SK-N-SH (cell line): ENCODE measurements around the gene NSMCE1. TPM values are rescaled to one million over a fixed set of nuclear protein-coding genes. Genes with fewer than 3 reads are reported as not detected.

Experiments
- CTCF ChIA-PET: fragments of 300-600, 350-600 bp; formaldehyde crosslinking; extraction: SDS; loops from one replicate; lab custom pipeline; 2021; lab: Yijun Ruan, JAX
- POLR2A ChIA-PET: fragments of 350-600 bp; sonication (Branson Sonifier 250); formaldehyde crosslinking; extraction: SDS; loops from one replicate; lab custom pipeline; 2020; ENCODE audit warnings: antibody characterized with exemption, inconsistent platforms; lab: Yijun Ruan, JAX
- DNase-seq: peaks from one replicate; pipeline ENCODE4 v3.0.0; 2012
- H2AFZ ChIP-seq: fragments of 200-600 bp; sonication (generic); 2 replicates; pipeline ENCODE4 v1.8.1; 2016; ENCODE audit warnings: antibody characterized with exemption, mild to moderate bottlenecking, low read depth
- H3F3A ChIP-seq: fragments of 200-600 bp; sonication (generic); replicated peaks from 2 replicates; pipeline ENCODE3; 2016; ENCODE audit warnings: antibody characterized with exemption, mild to moderate bottlenecking; ENCODE audit not compliant: insufficient read depth
- H3K27ac ChIP-seq, 2 experiments: fragments of 200-500 bp in 1 of 2; fragments of 200-600 bp in 1 of 2; sonication (Bioruptor generic) in 1 of 2; sonication (generic), shearing (Covaris generic) in 1 of 2; 2 replicates each; pipeline versions ENCODE4 v1.5.1 to v1.6.1; 2014 to 2016; ENCODE audit warnings: low read depth in 2 of 2, inconsistent platforms in 1 of 2, low read length in 1 of 2, mild to moderate bottlenecking in 1 of 2, mixed read lengths in 1 of 2
- H3K27me3 ChIP-seq: fragments of 200-600 bp; sonication (generic), shearing (Covaris generic); 2 replicates; pipeline ENCODE4 v1.6.1; 2016; ENCODE audit warnings: mixed run types; ENCODE audit not compliant: insufficient read depth
- H3K36me3 ChIP-seq, 2 experiments: fragments of 200-500 bp in 1 of 2; fragments of 200-600 bp in 1 of 2; sonication (Bioruptor generic) in 1 of 2; sonication (generic) in 1 of 2; replicated peaks in 1 of 2; 2 replicates each; pipeline versions ENCODE3 to v1.5.1; 2014 to 2016; ENCODE audit warnings: low read length in 1 of 2, mild to moderate bottlenecking in 1 of 2; ENCODE audit not compliant: insufficient read depth in 2 of 2, control insufficient read depth in 1 of 2
- H3K4me1 ChIP-seq, 2 experiments: fragments of 200-500 bp in 1 of 2; fragments of 200-600 bp in 1 of 2; sonication (Bioruptor generic) in 1 of 2; sonication (generic), shearing (Covaris generic) in 1 of 2; 2 replicates each; pipeline versions ENCODE4 v1.5.1 to v1.6.1; 2014 to 2016; ENCODE audit warnings: low read depth in 1 of 2, low read length in 1 of 2, mixed run types in 1 of 2; ENCODE audit not compliant: insufficient read depth in 2 of 2, control insufficient read depth in 1 of 2
- H3K4me2 ChIP-seq: fragments of 200-600 bp; sonication (generic), shearing (Covaris generic); 2 replicates; pipeline ENCODE4 v1.6.1; 2017; ENCODE audit warnings: mixed run types
- H3K4me3 ChIP-seq, 2 experiments: fragments of 200-500 bp in 1 of 2; fragments of 200-600 bp in 1 of 2; sonication (Bioruptor generic) in 1 of 2; sonication (generic), shearing (Covaris generic) in 1 of 2; 2 replicates each; pipeline versions ENCODE4 v1.5.1 to v1.8.1; 2014 to 2016; ENCODE audit warnings: low read depth in 2 of 2, inconsistent platforms in 1 of 2, low read length in 1 of 2, mild to moderate bottlenecking in 1 of 2, mixed read lengths in 1 of 2, moderate library complexity in 1 of 2
- H3K79me2 ChIP-seq: fragments of 200-600 bp; sonication (generic); 2 replicates; pipeline ENCODE4 v1.8.1; 2017; ENCODE audit warnings: mild to moderate bottlenecking; ENCODE audit not compliant: insufficient read depth
- H3K9ac ChIP-seq: fragments of 200-600 bp; sonication (generic); 2 replicates; pipeline ENCODE4 v1.6.1; 2017; ENCODE audit warnings: mixed run types
- H3K9me2 ChIP-seq: fragments of 200-600 bp; sonication (generic); 2 replicates; pipeline ENCODE4 v1.6.1; 2017; ENCODE audit warnings: mixed run types
- H3K9me3 ChIP-seq: fragments of 200-600 bp; sonication (generic); 2 replicates; pipeline ENCODE4 v1.6.1; 2017; ENCODE audit warnings: mixed run types, mild to moderate bottlenecking, moderate library complexity
- H4K20me1 ChIP-seq: fragments of 200-600 bp; sonication (generic); 2 replicates; pipeline ENCODE4 v1.6.1; 2017; ENCODE audit warnings: mild to moderate bottlenecking, mixed run types; ENCODE audit not compliant: insufficient read depth
- ELF1 ChIP-seq: IDR thresholded peaks from 2 replicates; pipeline ENCODE4 v1.4.0; 2012
- FOSL2 ChIP-seq: IDR thresholded peaks from 2 replicates; pipeline ENCODE4 v1.4.0; 2012; ENCODE audit warnings: low read depth, mild to moderate bottlenecking, moderate library complexity, borderline replicate concordance
- IRF3 ChIP-seq: fragments of 150-350 bp; IDR thresholded peaks from 2 replicates; pipeline ENCODE4 v1.6.1; 2016; ENCODE audit warnings: mild to moderate bottlenecking, low read depth, low read length
- RFX5 ChIP-seq: IDR thresholded peaks from 2 replicates; pipeline ENCODE4 v1.6.1; 2012; ENCODE audit warnings: mild to moderate bottlenecking, improper control_type of control experiment, low read length
- RXRA ChIP-seq: IDR thresholded peaks from 2 replicates; pipeline ENCODE4 v1.4.0; 2012; ENCODE audit warnings: low read depth, mild to moderate bottlenecking, borderline replicate concordance
- SIN3A ChIP-seq: IDR thresholded peaks from 2 replicates; pipeline ENCODE4 v1.6.1; 2012; ENCODE audit warnings: low read depth, mild to moderate bottlenecking, low read length, moderate library complexity, borderline replicate concordance
- TAF1 ChIP-seq: IDR thresholded peaks from 2 replicates; pipeline ENCODE4 v1.6.1; 2012; ENCODE audit warnings: low read depth, mild to moderate bottlenecking, low read length, moderate library complexity, borderline replicate concordance
- TEAD4 ChIP-seq: IDR thresholded peaks from 2 replicates; pipeline ENCODE4 v1.4.0; 2012; ENCODE audit warnings: mild to moderate bottlenecking, borderline replicate concordance; ENCODE audit not compliant: insufficient read depth
- USF1 ChIP-seq: IDR thresholded peaks from 2 replicates; pipeline ENCODE4 v1.4.0; 2012; ENCODE audit warnings: low read depth, borderline replicate concordance
- YY1 ChIP-seq: IDR thresholded peaks from 2 replicates; pipeline ENCODE4 v1.4.0; 2012; ENCODE audit warnings: low read depth, mild to moderate bottlenecking
- ZBTB33 ChIP-seq: IDR thresholded peaks from 2 replicates; pipeline ENCODE4 v1.4.0; 2012; ENCODE audit warnings: low read depth, borderline replicate concordance
- WGBS: methylation state at CpG from one replicate; pipeline ENCODE4 v1.1.6; 2017; ENCODE audit warnings: low lambda C conversion rate; 5-methylcytosine and 5-hydroxymethylcytosine counted together
- polyA plus RNA-seq, 3 experiments: library from polyadenylated mRNA; depleted of rRNA; stranded (reverse); fragments of >200 nt; gene quantifications; 2 replicates each; pipeline ENCODE4 v1.2.3, GENCODE V29; 2012

The NSMCE1 gene
- polyA plus RNA-seq, 1 of the 3 experiments (the other 2 are of a cell fraction): 39.8 TPM

- 94% methylated on average over 3 of the region's 3 CpGs for WGBS
- POLR2A ChIA-PET: no interaction called here
- no peak overlapping the region for H2AFZ ChIP-seq
Measured at GRCh38 chr16:27258241-27258734, 10.3 kb downstream of the NSMCE1 start.

GRCh38 chr16:27257271-27257670, 11.3 kb downstream of the NSMCE1 start:
- no peak overlapping the region for H3K4me3 ChIP-seq
- peaks cover 8 to 19% of the 10 kb centered on the region in 2 experiments for H3K36me3 ChIP-seq
- no peak overlapping the region for H3K9ac ChIP-seq
- H3K4me2 ChIP-seq: no peak overlapping the region
- ChIA-PET CTCF (interaction anchor here (1.5 to 2.1 kb wide), 2 partner anchors 9 to 22 kb away, joined by 5 to 6 read pairs; no protein-coding TSS in a partner anchor), POLR2A (no interaction called here)
- TF ChIP-seq RFX5 (no peak), RXRA (no peak), ZBTB33 (no peak), YY1 (no peak), TEAD4 (no peak), USF1 (no peak), FOSL2 (no peak), SIN3A (no peak)
- H3F3A ChIP-seq: peaks cover 15% of the 10 kb centered on the region
- no peaks in the 10 kb centered on the region for H3K9me2 ChIP-seq
- WGBS: 95% methylated on average over 11 of the region's 14 CpGs
- no peak overlapping the region for H3K27ac ChIP-seq
- no peaks in the 10 kb centered on the region for H3K9me3 ChIP-seq
- H3K27me3 ChIP-seq: no peaks in the 10 kb centered on the region
- no peaks in the 10 kb centered on the region for H4K20me1 ChIP-seq
- DNase-seq: no peak
- H2AFZ ChIP-seq: no peak overlapping the region
- peaks cover 0 to 18% of the 10 kb centered on the region in 2 experiments; a peak in 2 of 4 replicates for H3K4me1 ChIP-seq
- peaks cover 14% of the 10 kb centered on the region; the same call in 1 of the 2 replicates for H3K79me2 ChIP-seq

More at GRCh38 chr16:27258241-27258734, 10.3 kb downstream of the NSMCE1 start:
- Histone ChIP-seq H3K27ac (no peak overlapping the region), H4K20me1 (no peaks in the 10 kb centered on the region), H3F3A (peaks cover 12% of the 10 kb centered on the region), H3K9ac (no peak overlapping the region)
- TF ChIP-seq ELF1: no peak
- no peak for TF ChIP-seq TAF1
- TF ChIP-seq IRF3: no peak
- TF ChIP-seq, all 33 proteins: peak for 0
- DNase-seq: no peak
- Histone ChIP-seq H3K9me3 (no peaks in the 10 kb centered on the region), H3K27me3 (no peaks in the 10 kb centered on the region), H3K9me2 (no peaks in the 10 kb centered on the region), H3K79me2 (peaks cover 14% of the 10 kb centered on the region; the same call in 1 of the 2 replicates), H3K36me3 (peaks cover 8 to 19% of the 10 kb centered on the region in 2 experiments), H3K4me2 (no peak overlapping the region), H3K4me1 (peaks cover 0 to 13% of the 10 kb centered on the region in 2 experiments; a peak in 2 of 4 replicates), H3K4me3 (no peak overlapping the region)
- CTCF ChIA-PET: interaction anchor here (1.3 to 2.1 kb wide), 3 partner anchors 8 to 23 kb away, joined by 3 to 6 read pairs (median 5); no protein-coding TSS in a partner anchor
